Smooth muscle cell (in vitro differentiated cells): Measurements from ENCODE around the gene MCTP1. TPM values are rescaled to one million over a fixed set of nuclear protein-coding genes. Genes with fewer than 3 reads are reported as not detected.

ENCODE experiments used
- DNase-seq: peaks from one replicate; lab custom pipeline; 2025; ENCODE audit not compliant: unreplicated experiment; lab: John Stamatoyannopoulos, UW
- H2AFZ ChIP-seq: fragments of 200-600 bp; sonication (generic); 2 replicates; pipeline ENCODE4 v1.6.0; 2016; ENCODE audit warnings: antibody characterized with exemption, low read depth, mild to moderate bottlenecking
- H3F3A ChIP-seq: fragments of 200-600 bp; sonication (generic); 2 replicates; pipeline ENCODE4 v1.6.0; 2017; ENCODE audit warnings: antibody characterized with exemption, low read depth
- H3K27ac ChIP-seq: fragments of 200-600 bp; sonication (generic); 2 replicates; pipeline ENCODE4 v1.5.1; 2016; ENCODE audit warnings: low read depth, mild to moderate bottlenecking
- H3K27me3 ChIP-seq: fragments of 200-600 bp; sonication (generic); 2 replicates; pipeline ENCODE4 v1.6.1; 2016; ENCODE audit warnings: low read depth, mild to moderate bottlenecking
- H3K36me3 ChIP-seq: fragments of 200-600 bp; sonication (generic); 2 replicates; pipeline ENCODE4 v1.5.1; 2016; ENCODE audit warnings: low read depth
- H3K4me1 ChIP-seq: fragments of 200-600 bp; sonication (generic); 2 replicates; pipeline ENCODE4 v1.5.1; 2016; ENCODE audit warnings: low read depth
- H3K4me2 ChIP-seq: fragments of 200-600 bp; sonication (generic); 2 replicates; pipeline ENCODE4 v1.6.0; 2016; ENCODE audit warnings: mild to moderate bottlenecking
- H3K4me3 ChIP-seq: fragments of 200-600 bp; sonication (generic); 2 replicates; pipeline ENCODE4 v1.5.1; 2016; ENCODE audit warnings: mild to moderate bottlenecking
- H3K79me2 ChIP-seq: fragments of 200-600 bp; sonication (generic); 2 replicates; pipeline ENCODE4 v1.6.0; 2016; ENCODE audit warnings: low read depth, mild to moderate bottlenecking
- H3K9ac ChIP-seq: fragments of 200-600 bp; sonication (generic); 2 replicates; pipeline ENCODE4 v1.6.0; 2016; ENCODE audit warnings: low read depth
- H3K9me3 ChIP-seq: fragments of 200-600 bp; sonication (generic); replicated peaks from 2 replicates; pipeline ENCODE4 v1.5.1; 2016; ENCODE audit warnings: low read depth
- H4K20me1 ChIP-seq: fragments of 200-600 bp; sonication (generic); 2 replicates; pipeline ENCODE4 v1.6.0; 2016; ENCODE audit warnings: low read depth
- CTCF ChIP-seq: fragments of 200-600 bp; sonication (generic); IDR thresholded peaks from 2 replicates; pipeline ENCODE4 v1.5.1; 2017; ENCODE audit warnings: borderline replicate concordance, mild to moderate bottlenecking, antibody characterized with exemption; ENCODE audit not compliant: insufficient read depth, poor library complexity, severe bottlenecking
- WGBS: methylation state at CpG from one replicate; pipeline ENCODE4 v1.1.7; 2016; ENCODE audit warnings: low lambda C conversion rate; 5-methylcytosine and 5-hydroxymethylcytosine counted together
- polyA plus RNA-seq: library from polyadenylated mRNA; unstranded; fragments of >200 nt; fragmentation: Nextera tagmentation; extraction: Ambion mirVana; gene quantifications from 2 replicates; pipeline ENCODE4 v1.2.1, GENCODE V29; 2016
- total RNA-seq: library from RNA; depleted of rRNA; stranded (reverse); fragments of >200 nt; gene quantifications from 2 replicates; pipeline ENCODE4 v1.2.3, GENCODE V29; 2014

MCTP1 gene
- total and polyA plus RNA-seq, 2 experiments from 2014 or later, result 1.1 to 4.8 TPM

- H3K9me3 ChIP-seq, result no peaks in the 10 kb centered on the region
- peak overlapping the region; percentile 70 for H3K4me2 ChIP-seq
- peak overlapping the region; percentile 6 for H2AFZ ChIP-seq
- 21% methylated on average over 10 of the region's 10 CpGs for WGBS
- H3K79me2 ChIP-seq, result no peaks in the 10 kb centered on the region
- H3K27me3 ChIP-seq, result no peaks in the 10 kb centered on the region
- peak overlapping the region; percentile 40 for H3K27ac ChIP-seq
- H3K9ac ChIP-seq, result no peak overlapping the region
- TF ChIP-seq CTCF, result peak; percentile 85
- no peaks in the 10 kb centered on the region for H3F3A ChIP-seq
- no peak overlapping the region for H3K4me3 ChIP-seq
- H4K20me1 ChIP-seq, result no peaks in the 10 kb centered on the region
- peaks cover 14% of the 10 kb centered on the region for H3K4me1 ChIP-seq
- H3K36me3 ChIP-seq, result no peaks in the 10 kb centered on the region
- DNase-seq, result no peak
Measured at GRCh38 chr5:94849821-94850736, 434.8 kb downstream of the MCTP1 start.

- Histone ChIP-seq H4K20me1 (no peaks in the 10 kb centered on the region), H3K9me3 (no peaks in the 10 kb centered on the region), H3K4me2 (peak overlapping the region; percentile 70), H3K27me3 (no peaks in the 10 kb centered on the region), H3K27ac (no peak overlapping the region), H3K79me2 (no peaks in the 10 kb centered on the region), H2AFZ (peak overlapping the region; percentile 6), H3K9ac (no peak overlapping the region), H3K4me3 (no peak overlapping the region), H3K4me1 (peaks cover 14% of the 10 kb centered on the region), H3F3A (no peaks in the 10 kb centered on the region), H3K36me3 (no peaks in the 10 kb centered on the region)
- no peak for DNase-seq
- WGBS, result 50% methylated on average over 4 of the region's 4 CpGs
- TF ChIP-seq CTCF, result no peak
Measured at GRCh38 chr5:94849324-94849723, 435.6 kb downstream of the MCTP1 start.

GRCh38 chr5:94847726-94848125, 437.2 kb downstream of the MCTP1 start:
- 91% methylated on average over 2 of the region's 2 CpGs for WGBS
- no peaks in the 10 kb centered on the region for H3F3A ChIP-seq

More at GRCh38 chr5:94847726-94848125, 437.2 kb downstream of the MCTP1 start:
- no peak overlapping the region for H2AFZ ChIP-seq
- H3K27me3 ChIP-seq, result no peaks in the 10 kb centered on the region
- H3K4me2 ChIP-seq, result no peak overlapping the region
- no peak overlapping the region for H3K27ac ChIP-seq
- no peak for DNase-seq
- H3K9ac ChIP-seq, result no peak overlapping the region
- H3K9me3 ChIP-seq, result no peaks in the 10 kb centered on the region
- H4K20me1 ChIP-seq, result no peaks in the 10 kb centered on the region
- no peaks in the 10 kb centered on the region for H3K36me3 ChIP-seq
- H3K79me2 ChIP-seq, result no peaks in the 10 kb centered on the region
- no peak overlapping the region for H3K4me3 ChIP-seq
- TF ChIP-seq CTCF, result no peak
- H3K4me1 ChIP-seq, result peaks cover 14% of the 10 kb centered on the region
